ENCODE results near the gene HOXD4.

GRCh38 chr2:176152350-176153181 is 1.2 kb downstream of the HOXD4 start:
- TF ChIP-seq TAF1 (IDR thresholded peaks at IDR 0.05; ENCODE audit: borderline replicate concordance, insufficient read depth, low read length) (no peak), SIN3A (IDR thresholded peaks at IDR 0.05; ENCODE audit: borderline replicate concordance, insufficient read depth, low read length) (no peak), REST (IDR thresholded peaks at IDR 0.05; ENCODE audit: insufficient read depth in 1 of 2, low read depth in 2 of 2, low read length in 2 of 2) (no peak)
